ENCODE measurements around the gene KCTD12.
A peak's percentile ranks its signal among the peaks of the same experiment; 100 is the strongest.

Gene KCTD12

GRCh38 chr13:76852986-76853385 lies 33.2 kb downstream of the KCTD12 start:
- peak; percentile 76 for DNase-seq

- no peak for DNase-seq
These were observed 34.2 kb downstream of the KCTD12 start for GRCh38 chr13:76851961-76852360.

- no peak for DNase-seq
These were observed 36.7 kb downstream of the KCTD12 start for GRCh38 chr13:76849493-76849892.

GRCh38 chr13:76848596-76848995 lies 37.6 kb downstream of the KCTD12 start:
- no peak for DNase-seq

- DNase-seq, result no peak
These were observed 39.8 kb downstream of the KCTD12 start for GRCh38 chr13:76846363-76846762.

GRCh38 chr13:76845865-76846264 lies 40.3 kb downstream of the KCTD12 start:
- no peak for DNase-seq

GRCh38 chr13:76845367-76845766 lies 40.8 kb downstream of the KCTD12 start:
- no peak for DNase-seq

- DNase-seq, result no peak
These were observed 48.4 kb downstream of the KCTD12 start for GRCh38 chr13:76837801-76838200.

- peak; percentile 85 for DNase-seq
These were observed 49.9 kb downstream of the KCTD12 start for GRCh38 chr13:76836311-76836710.

- no peak for DNase-seq
These were observed 52.7 kb downstream of the KCTD12 start for GRCh38 chr13:76833441-76833954.

GRCh38 chr13:76832258-76832988 lies 53.8 kb downstream of the KCTD12 start:
- DNase-seq, result no peak

- no peak for DNase-seq
These were observed 55.4 kb downstream of the KCTD12 start for GRCh38 chr13:76830805-76831204.
